PC-9 (cell line): ENCODE data around the gene PDE3A.

Experiments
- CTCF ChIP-seq: fragments of 200-600 bp; sonication (generic); conservative IDR thresholded peaks from 2 replicates; pipeline ENCODE4 v1.6.1; 2017; ENCODE audit warnings: mixed run types, antibody characterized with exemption, mild to moderate bottlenecking, moderate library complexity
- EZH2 ChIP-seq: fragments of 200-600 bp; sonication (generic); IDR thresholded peaks from 2 replicates; pipeline ENCODE4 v1.8.0; 2017; ENCODE audit warnings: antibody characterized with exemption, low read depth

GRCh38 chr12:20426191-20426590, 57.9 kb downstream of the PDE3A start:
- TF ChIP-seq EZH2: no peak
- no peak for TF ChIP-seq CTCF
